VCaP (cell line): ENCODE measurements around the gene GDF3.
"Not testable (repeated sequence)": the region's sequence is repeated elsewhere in the genome, so short reads cannot be mapped to it uniquely, and the experiment has no call there.

Source experiments
- H3K27ac ChIP-seq: fragments of 450-650 bp; 2 replicates; pipeline ENCODE4 v1.5.1; 2017
- CTCF ChIP-seq: fragments of 450-650 bp; conservative IDR thresholded peaks from 2 replicates; pipeline ENCODE4 v1.5.1; 2017; ENCODE audit warnings: mild to moderate bottlenecking, moderate library complexity

GDF3 gene

GRCh38 chr12:7681535-7681934 is 14.0 kb downstream of the GDF3 start:
- no peak for TF ChIP-seq CTCF
- no peak overlapping the region for H3K27ac ChIP-seq

GRCh38 chr12:7679251-7680045 is 16.1 kb downstream of the GDF3 start:
- H3K27ac ChIP-seq, result no peak overlapping the region
- TF ChIP-seq CTCF, result no peak

GRCh38 chr12:7678744-7679143 is 16.8 kb downstream of the GDF3 start:
- TF ChIP-seq CTCF, result no peak
- no peak overlapping the region for H3K27ac ChIP-seq

GRCh38 chr12:7677432-7677888 is 18.1 kb downstream of the GDF3 start:
- peak; percentile 70 for TF ChIP-seq CTCF
- H3K27ac ChIP-seq, result not testable (repeated sequence)

- H3K27ac ChIP-seq, result not testable (repeated sequence)
Measured at GRCh38 chr12:7675455-7675854, 20.1 kb downstream of the GDF3 start.

GRCh38 chr12:7668171-7668570 is 27.4 kb downstream of the GDF3 start:
- H3K27ac ChIP-seq, result no peak overlapping the region
- TF ChIP-seq CTCF, result no peak

GRCh38 chr12:7667125-7667524 is 28.4 kb downstream of the GDF3 start:
- no peak overlapping the region for H3K27ac ChIP-seq
- peak; percentile 63 for TF ChIP-seq CTCF

GRCh38 chr12:7666595-7666994 is 29.0 kb downstream of the GDF3 start:
- TF ChIP-seq CTCF, result no peak
- H3K27ac ChIP-seq, result no peak overlapping the region
